ENCODE results near the gene SMAD3.

Gene SMAD3

GRCh38 chr15:67212684-67213367 lies 147.4 kb downstream of the SMAD3 start:
- no peaks in the 10 kb centered on the region for H3K4me1 ChIP-seq (ENCODE audit: control insufficient read depth in 1 of 2, insufficient read depth in 2 of 2, low read length in 2 of 2)
- H3K4me3 ChIP-seq (ENCODE audit: low read depth in 1 of 2, low read length in 2 of 2) = no peak overlapping the region
- H3K27ac ChIP-seq (ENCODE audit: low read depth, low read length) = no peak overlapping the region
- H3K27me3 ChIP-seq (ENCODE audit: control insufficient read depth in 1 of 2, insufficient read depth in 2 of 2, low read length in 2 of 2) = no peaks in the 10 kb centered on the region
- no peaks in the 10 kb centered on the region for H3K9me3 ChIP-seq (ENCODE audit: control insufficient read depth in 1 of 2, low read length in 2 of 2)
- no peak overlapping the region for H3K9ac ChIP-seq (ENCODE audit: low read depth in 1 of 2, low read length in 2 of 2)
- H3K36me3 ChIP-seq (ENCODE audit: control insufficient read depth in 1 of 2, insufficient read depth in 2 of 2, low read length in 2 of 2) = peaks cover 3 to 15% of the 10 kb centered on the region in 2 donors

- no peaks in the 10 kb centered on the region for H3K27me3 ChIP-seq (ENCODE audit: control insufficient read depth in 1 of 2, insufficient read depth in 2 of 2, low read length in 2 of 2)
- H3K27ac ChIP-seq (ENCODE audit: low read depth, low read length) = no peak overlapping the region
- H3K36me3 ChIP-seq (ENCODE audit: control insufficient read depth in 1 of 2, insufficient read depth in 2 of 2, low read length in 2 of 2) = peaks cover 3 to 8% of the 10 kb centered on the region in 2 donors
- H3K4me3 ChIP-seq (ENCODE audit: low read depth in 1 of 2, low read length in 2 of 2) = no peak overlapping the region
- H3K9me3 ChIP-seq (ENCODE audit: control insufficient read depth in 1 of 2, low read length in 2 of 2) = no peaks in the 10 kb centered on the region
- H3K9ac ChIP-seq (ENCODE audit: low read depth in 1 of 2, low read length in 2 of 2) = no peak overlapping the region
- H3K4me1 ChIP-seq (ENCODE audit: control insufficient read depth in 1 of 2, insufficient read depth in 2 of 2, low read length in 2 of 2) = no peaks in the 10 kb centered on the region
Measured at GRCh38 chr15:67215102-67215501, 149.7 kb downstream of the SMAD3 start.

- Histone ChIP-seq H3K27ac (ENCODE audit: low read depth, low read length) (no peak overlapping the region), H3K4me3 (ENCODE audit: low read depth in 1 of 2, low read length in 2 of 2) (no peak overlapping the region), H3K27me3 (ENCODE audit: control insufficient read depth in 1 of 2, insufficient read depth in 2 of 2, low read length in 2 of 2) (no peaks in the 10 kb centered on the region), H3K9ac (ENCODE audit: low read depth in 1 of 2, low read length in 2 of 2) (no peak overlapping the region), H3K9me3 (ENCODE audit: control insufficient read depth in 1 of 2, low read length in 2 of 2) (no peaks in the 10 kb centered on the region), H3K4me1 (ENCODE audit: control insufficient read depth in 1 of 2, insufficient read depth in 2 of 2, low read length in 2 of 2) (no peaks in the 10 kb centered on the region), H3K36me3 (ENCODE audit: control insufficient read depth in 1 of 2, insufficient read depth in 2 of 2, low read length in 2 of 2) (peaks cover 3 to 8% of the 10 kb centered on the region in 2 donors)
Measured at GRCh38 chr15:67216859-67217258, 151.5 kb downstream of the SMAD3 start.

- H3K27ac ChIP-seq (ENCODE audit: low read depth, low read length) = no peak overlapping the region
- no peaks in the 10 kb centered on the region for H3K4me1 ChIP-seq (ENCODE audit: control insufficient read depth in 1 of 2, insufficient read depth in 2 of 2, low read length in 2 of 2)
- H3K9me3 ChIP-seq (ENCODE audit: control insufficient read depth in 1 of 2, low read length in 2 of 2) = no peaks in the 10 kb centered on the region
- H3K9ac ChIP-seq (ENCODE audit: low read depth in 1 of 2, low read length in 2 of 2) = no peak overlapping the region
- no peak overlapping the region for H3K4me3 ChIP-seq (ENCODE audit: low read depth in 1 of 2, low read length in 2 of 2)
- peaks cover 3 to 8% of the 10 kb centered on the region in 2 donors for H3K36me3 ChIP-seq (ENCODE audit: control insufficient read depth in 1 of 2, insufficient read depth in 2 of 2, low read length in 2 of 2)
- H3K27me3 ChIP-seq (ENCODE audit: control insufficient read depth in 1 of 2, insufficient read depth in 2 of 2, low read length in 2 of 2) = no peaks in the 10 kb centered on the region
Measured at GRCh38 chr15:67218428-67218827, 153.0 kb downstream of the SMAD3 start.

GRCh38 chr15:67219288-67219687 lies 153.9 kb downstream of the SMAD3 start:
- Histone ChIP-seq H3K4me1 (ENCODE audit: control insufficient read depth in 1 of 2, insufficient read depth in 2 of 2, low read length in 2 of 2) (no peaks in the 10 kb centered on the region), H3K4me3 (ENCODE audit: low read depth in 1 of 2, low read length in 2 of 2) (no peak overlapping the region), H3K9me3 (ENCODE audit: control insufficient read depth in 1 of 2, low read length in 2 of 2) (no peaks in the 10 kb centered on the region), H3K9ac (ENCODE audit: low read depth in 1 of 2, low read length in 2 of 2) (no peak overlapping the region), H3K27ac (ENCODE audit: low read depth, low read length) (no peak overlapping the region), H3K36me3 (ENCODE audit: control insufficient read depth in 1 of 2, insufficient read depth in 2 of 2, low read length in 2 of 2) (peaks cover 3 to 8% of the 10 kb centered on the region in 2 donors), H3K27me3 (ENCODE audit: control insufficient read depth in 1 of 2, insufficient read depth in 2 of 2, low read length in 2 of 2) (no peaks in the 10 kb centered on the region)

GRCh38 chr15:67224889-67225288 lies 159.5 kb downstream of the SMAD3 start:
- no peaks in the 10 kb centered on the region for H3K9me3 ChIP-seq (ENCODE audit: control insufficient read depth in 1 of 2, low read length in 2 of 2)
- H3K27ac ChIP-seq (ENCODE audit: low read depth, low read length) = no peak overlapping the region

GRCh38 chr15:67225336-67225735 lies 159.9 kb downstream of the SMAD3 start:
- Histone ChIP-seq H3K4me3 (ENCODE audit: low read depth in 1 of 2, low read length in 2 of 2) (no peak overlapping the region), H3K27me3 (ENCODE audit: control insufficient read depth in 1 of 2, insufficient read depth in 2 of 2, low read length in 2 of 2) (no peaks in the 10 kb centered on the region), H3K27ac (ENCODE audit: low read depth, low read length) (no peak overlapping the region), H3K9ac (ENCODE audit: low read depth in 1 of 2, low read length in 2 of 2) (no peak overlapping the region), H3K4me1 (ENCODE audit: control insufficient read depth in 1 of 2, insufficient read depth in 2 of 2, low read length in 2 of 2) (peaks cover 0 to 4% of the 10 kb centered on the region in 2 donors), H3K9me3 (ENCODE audit: control insufficient read depth in 1 of 2, low read length in 2 of 2) (no peaks in the 10 kb centered on the region), H3K36me3 (ENCODE audit: control insufficient read depth in 1 of 2, insufficient read depth in 2 of 2, low read length in 2 of 2) (peaks cover 4 to 6% of the 10 kb centered on the region in 2 donors)

More at GRCh38 chr15:67224889-67225288, 159.5 kb downstream of the SMAD3 start:
- Histone ChIP-seq H3K4me1 (ENCODE audit: control insufficient read depth in 1 of 2, insufficient read depth in 2 of 2, low read length in 2 of 2) (peaks cover 0 to 4% of the 10 kb centered on the region in 2 donors), H3K9ac (ENCODE audit: low read depth in 1 of 2, low read length in 2 of 2) (no peak overlapping the region), H3K27me3 (ENCODE audit: control insufficient read depth in 1 of 2, insufficient read depth in 2 of 2, low read length in 2 of 2) (no peaks in the 10 kb centered on the region), H3K4me3 (ENCODE audit: low read depth in 1 of 2, low read length in 2 of 2) (no peak overlapping the region), H3K36me3 (ENCODE audit: control insufficient read depth in 1 of 2, insufficient read depth in 2 of 2, low read length in 2 of 2) (peaks cover 0 to 6% of the 10 kb centered on the region in 2 donors)

- Histone ChIP-seq H3K27ac (ENCODE audit: low read depth, low read length) (no peak overlapping the region), H3K4me3 (ENCODE audit: low read depth in 1 of 2, low read length in 2 of 2) (no peak overlapping the region), H3K27me3 (ENCODE audit: control insufficient read depth in 1 of 2, insufficient read depth in 2 of 2, low read length in 2 of 2) (no peaks in the 10 kb centered on the region), H3K9ac (ENCODE audit: low read depth in 1 of 2, low read length in 2 of 2) (no peak overlapping the region), H3K36me3 (ENCODE audit: control insufficient read depth in 1 of 2, insufficient read depth in 2 of 2, low read length in 2 of 2) (peaks cover 16 to 19% of the 10 kb centered on the region in 2 donors), H3K4me1 (ENCODE audit: control insufficient read depth in 1 of 2, insufficient read depth in 2 of 2, low read length in 2 of 2) (peaks cover 0 to 4% of the 10 kb centered on the region in 2 donors), H3K9me3 (ENCODE audit: control insufficient read depth in 1 of 2, low read length in 2 of 2) (no peaks in the 10 kb centered on the region)
Measured at GRCh38 chr15:67227431-67227830, 162.0 kb downstream of the SMAD3 start.

- H3K36me3 ChIP-seq (ENCODE audit: control insufficient read depth in 1 of 2, insufficient read depth in 2 of 2, low read length in 2 of 2) = peaks cover 16 to 21% of the 10 kb centered on the region in 2 donors
- no peaks in the 10 kb centered on the region for H3K27me3 ChIP-seq (ENCODE audit: control insufficient read depth in 1 of 2, insufficient read depth in 2 of 2, low read length in 2 of 2)
- no peak overlapping the region for H3K27ac ChIP-seq (ENCODE audit: low read depth, low read length)
- H3K4me1 ChIP-seq (ENCODE audit: control insufficient read depth in 1 of 2, insufficient read depth in 2 of 2, low read length in 2 of 2) = peaks cover 0 to 5% of the 10 kb centered on the region in 2 donors
- no peaks in the 10 kb centered on the region for H3K9me3 ChIP-seq (ENCODE audit: control insufficient read depth in 1 of 2, low read length in 2 of 2)
- H3K9ac ChIP-seq (ENCODE audit: low read depth in 1 of 2, low read length in 2 of 2) = no peak overlapping the region
- no peak overlapping the region for H3K4me3 ChIP-seq (ENCODE audit: low read depth in 1 of 2, low read length in 2 of 2)
Measured at GRCh38 chr15:67227846-67228245, 162.4 kb downstream of the SMAD3 start.

- no peak overlapping the region for H3K4me3 ChIP-seq (ENCODE audit: low read depth in 1 of 2, low read length in 2 of 2)
- peaks cover 16 to 21% of the 10 kb centered on the region in 2 donors for H3K36me3 ChIP-seq (ENCODE audit: control insufficient read depth in 1 of 2, insufficient read depth in 2 of 2, low read length in 2 of 2)
- no peak overlapping the region for H3K27ac ChIP-seq (ENCODE audit: low read depth, low read length)
- H3K4me1 ChIP-seq (ENCODE audit: control insufficient read depth in 1 of 2, insufficient read depth in 2 of 2, low read length in 2 of 2) = peaks cover 0 to 9% of the 10 kb centered on the region in 2 donors
- H3K27me3 ChIP-seq (ENCODE audit: control insufficient read depth in 1 of 2, insufficient read depth in 2 of 2, low read length in 2 of 2) = no peaks in the 10 kb centered on the region
- H3K9ac ChIP-seq (ENCODE audit: low read depth in 1 of 2, low read length in 2 of 2) = no peak overlapping the region
- H3K9me3 ChIP-seq (ENCODE audit: control insufficient read depth in 1 of 2, low read length in 2 of 2) = no peaks in the 10 kb centered on the region
Measured at GRCh38 chr15:67228286-67228685, 162.9 kb downstream of the SMAD3 start.

All from duodenal mucosa (tissue), 2 donors.